Measurements from ENCODE around the gene FBXO41.

- TF ChIP-seq, protein P1, sequence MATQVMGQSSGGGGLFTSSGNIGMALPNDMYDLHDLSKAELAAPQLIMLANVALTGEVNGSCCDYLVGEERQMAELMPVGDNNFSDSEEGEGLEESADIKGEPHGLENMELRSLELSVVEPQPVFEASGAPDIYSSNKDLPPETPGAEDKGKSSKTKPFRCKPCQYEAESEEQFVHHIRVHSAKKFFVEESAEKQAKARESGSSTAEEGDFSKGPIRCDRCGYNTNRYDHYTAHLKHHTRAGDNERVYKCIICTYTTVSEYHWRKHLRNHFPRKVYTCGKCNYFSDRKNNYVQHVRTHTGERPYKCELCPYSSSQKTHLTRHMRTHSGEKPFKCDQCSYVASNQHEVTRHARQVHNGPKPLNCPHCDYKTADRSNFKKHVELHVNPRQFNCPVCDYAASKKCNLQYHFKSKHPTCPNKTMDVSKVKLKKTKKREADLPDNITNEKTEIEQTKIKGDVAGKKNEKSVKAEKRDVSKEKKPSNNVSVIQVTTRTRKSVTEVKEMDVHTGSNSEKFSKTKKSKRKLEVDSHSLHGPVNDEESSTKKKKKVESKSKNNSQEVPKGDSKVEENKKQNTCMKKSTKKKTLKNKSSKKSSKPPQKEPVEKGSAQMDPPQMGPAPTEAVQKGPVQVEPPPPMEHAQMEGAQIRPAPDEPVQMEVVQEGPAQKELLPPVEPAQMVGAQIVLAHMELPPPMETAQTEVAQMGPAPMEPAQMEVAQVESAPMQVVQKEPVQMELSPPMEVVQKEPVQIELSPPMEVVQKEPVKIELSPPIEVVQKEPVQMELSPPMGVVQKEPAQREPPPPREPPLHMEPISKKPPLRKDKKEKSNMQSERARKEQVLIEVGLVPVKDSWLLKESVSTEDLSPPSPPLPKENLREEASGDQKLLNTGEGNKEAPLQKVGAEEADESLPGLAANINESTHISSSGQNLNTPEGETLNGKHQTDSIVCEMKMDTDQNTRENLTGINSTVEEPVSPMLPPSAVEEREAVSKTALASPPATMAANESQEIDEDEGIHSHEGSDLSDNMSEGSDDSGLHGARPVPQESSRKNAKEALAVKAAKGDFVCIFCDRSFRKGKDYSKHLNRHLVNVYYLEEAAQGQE (IDR thresholded peaks at IDR 0.05; ENCODE audit: borderline replicate concordance), result no peak
- TF ChIP-seq, protein P2, sequence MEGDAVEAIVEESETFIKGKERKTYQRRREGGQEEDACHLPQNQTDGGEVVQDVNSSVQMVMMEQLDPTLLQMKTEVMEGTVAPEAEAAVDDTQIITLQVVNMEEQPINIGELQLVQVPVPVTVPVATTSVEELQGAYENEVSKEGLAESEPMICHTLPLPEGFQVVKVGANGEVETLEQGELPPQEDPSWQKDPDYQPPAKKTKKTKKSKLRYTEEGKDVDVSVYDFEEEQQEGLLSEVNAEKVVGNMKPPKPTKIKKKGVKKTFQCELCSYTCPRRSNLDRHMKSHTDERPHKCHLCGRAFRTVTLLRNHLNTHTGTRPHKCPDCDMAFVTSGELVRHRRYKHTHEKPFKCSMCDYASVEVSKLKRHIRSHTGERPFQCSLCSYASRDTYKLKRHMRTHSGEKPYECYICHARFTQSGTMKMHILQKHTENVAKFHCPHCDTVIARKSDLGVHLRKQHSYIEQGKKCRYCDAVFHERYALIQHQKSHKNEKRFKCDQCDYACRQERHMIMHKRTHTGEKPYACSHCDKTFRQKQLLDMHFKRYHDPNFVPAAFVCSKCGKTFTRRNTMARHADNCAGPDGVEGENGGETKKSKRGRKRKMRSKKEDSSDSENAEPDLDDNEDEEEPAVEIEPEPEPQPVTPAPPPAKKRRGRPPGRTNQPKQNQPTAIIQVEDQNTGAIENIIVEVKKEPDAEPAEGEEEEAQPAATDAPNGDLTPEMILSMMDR (IDR thresholded peaks at IDR 0.05; ENCODE audit: poor library complexity, severe bottlenecking), result no peak
- no peak for TF ChIP-seq POLR2AphosphoS5 (IDR thresholded peaks at IDR 0.05)
- no peak for TF ChIP-seq EP300 (conservative IDR thresholded peaks at IDR 0.05; ENCODE audit: poor library complexity, severe bottlenecking)
- TF ChIP-seq MXI1 (conservative IDR thresholded peaks at IDR 0.05; ENCODE audit: poor library complexity, severe bottlenecking), result no peak
- TF ChIP-seq RAD21 (conservative IDR thresholded peaks at IDR 0.05), result no peak
These were observed 8.1 kb upstream of the FBXO41 start for GRCh38 chr2:73292316-73292905.

Measured in neural cell (in vitro differentiated cells).